ENCODE measurements around the gene ALLC. TPM values are rescaled to one million over a fixed set of nuclear protein-coding genes. Genes with fewer than 3 reads are reported as not detected.
"Not testable (repeated sequence)": the region's sequence is repeated elsewhere in the genome, so short reads cannot be mapped to it uniquely, and the experiment has no call there.

Gene ALLC
- total RNA-seq, 2 donors from 2014 or later, result not detected

- no peaks in the 10 kb centered on the region for H3K36me3 ChIP-seq (ENCODE audit: control insufficient read depth, insufficient read depth, low read length)
- Mint-ChIP-seq H3K4me1 (no peaks in the 10 kb centered on the region), H3K9me3 (no peaks in the 10 kb centered on the region), H3K27ac (peak overlapping the region; percentile 21), H3K36me3 (ENCODE audit: low read depth) (no peaks in the 10 kb centered on the region), H3K4me3 (no peak overlapping the region), H3K27me3 (ENCODE audit: insufficient read depth) (peaks cover 17% of the 10 kb centered on the region)
- no peak overlapping the region for H3K9ac ChIP-seq (ENCODE audit: extremely low read depth, low read length, poor library complexity, severe bottlenecking)
- H3K9me3 ChIP-seq (ENCODE audit: control insufficient read depth, low read length), result no peaks in the 10 kb centered on the region
- H3K27me3 ChIP-seq (ENCODE audit: control insufficient read depth, insufficient read depth, low read length, poor library complexity, severe bottlenecking), result no peaks in the 10 kb centered on the region
- peak; percentile 36 for DNase-seq
- H3K27ac ChIP-seq (ENCODE audit: low read depth, low read length), result no peak overlapping the region
- WGBS, 2 experiments (ENCODE audit: insufficient coverage in 1 of 2, insufficient read length in 1 of 2), result 91 to 92% methylated on average over 16 to 29 of the region's 29 CpGs
- no peak overlapping the region for H3K4me3 ChIP-seq (ENCODE audit: low read length)
- TF ChIP-seq CTCF (conservative IDR thresholded peaks at IDR 0.05), result no peak
- H3K4me1 ChIP-seq (ENCODE audit: control insufficient read depth, insufficient read depth, low read length), result no peaks in the 10 kb centered on the region
These were observed 22.6 kb upstream of the ALLC start for GRCh38 chr2:3635171-3635974.

GRCh38 chr2:3635975-3636327, 22.0 kb upstream of the ALLC start:
- not testable (repeated sequence) for H3K4me1 ChIP-seq (ENCODE audit: control insufficient read depth, insufficient read depth, low read length); H3K9me3 Mint-ChIP-seq; H3K9me3 ChIP-seq (ENCODE audit: control insufficient read depth, low read length); H3K4me1 Mint-ChIP-seq; H3K4me3 Mint-ChIP-seq; H3K36me3 Mint-ChIP-seq (ENCODE audit: low read depth); H3K9ac ChIP-seq (ENCODE audit: extremely low read depth, low read length, poor library complexity, severe bottlenecking); H3K27ac Mint-ChIP-seq; H3K27me3 ChIP-seq (ENCODE audit: control insufficient read depth, insufficient read depth, low read length, poor library complexity, severe bottlenecking); H3K27ac ChIP-seq (ENCODE audit: low read depth, low read length); H3K36me3 ChIP-seq (ENCODE audit: control insufficient read depth, insufficient read depth, low read length); H3K4me3 ChIP-seq (ENCODE audit: low read length)
- WGBS, 2 experiments (ENCODE audit: insufficient coverage in 1 of 2, insufficient read length in 1 of 2), result 96 to 97% methylated on average over 14 to 16 of the region's 16 CpGs
- H3K27me3 Mint-ChIP-seq (ENCODE audit: insufficient read depth), result peaks cover 17% of the 10 kb centered on the region
- peak; percentile 24 for DNase-seq

GRCh38 chr2:3636586-3637310, 21.3 kb upstream of the ALLC start:
- no peaks in the 10 kb centered on the region for H3K27me3 ChIP-seq (ENCODE audit: control insufficient read depth, insufficient read depth, low read length, poor library complexity, severe bottlenecking)
- no peak overlapping the region for H3K4me3 Mint-ChIP-seq
- peak; percentile 36 for DNase-seq
- no peaks in the 10 kb centered on the region for H3K4me1 Mint-ChIP-seq
- H3K27ac Mint-ChIP-seq, result no peak overlapping the region
- H3K27ac ChIP-seq (ENCODE audit: low read depth, low read length), result no peak overlapping the region
- H3K4me3 ChIP-seq (ENCODE audit: low read length), result no peak overlapping the region
- H3K36me3 Mint-ChIP-seq (ENCODE audit: low read depth), result no peaks in the 10 kb centered on the region
- no peaks in the 10 kb centered on the region for H3K4me1 ChIP-seq (ENCODE audit: control insufficient read depth, insufficient read depth, low read length)
- H3K36me3 ChIP-seq (ENCODE audit: control insufficient read depth, insufficient read depth, low read length), result no peaks in the 10 kb centered on the region
- no peak for TF ChIP-seq CTCF (conservative IDR thresholded peaks at IDR 0.05)
- no peaks in the 10 kb centered on the region for H3K9me3 ChIP-seq (ENCODE audit: control insufficient read depth, low read length)
- H3K9ac ChIP-seq (ENCODE audit: extremely low read depth, low read length, poor library complexity, severe bottlenecking), result no peak overlapping the region
- no peaks in the 10 kb centered on the region for H3K9me3 Mint-ChIP-seq
- WGBS, 2 experiments (ENCODE audit: insufficient coverage in 1 of 2, insufficient read length in 1 of 2), result 89 to 93% methylated on average over 8 to 13 of the region's 13 CpGs
- peaks cover 17% of the 10 kb centered on the region for H3K27me3 Mint-ChIP-seq (ENCODE audit: insufficient read depth)

Measured in endodermal cell (in vitro differentiated cells).